CD4-positive, alpha-beta T cell treated with Interleukin-2 at 100 ng/mL for 4 hours (primary cell): ENCODE measurements around the gene DOCK4.

Experiments
- DNase-seq: peaks from one replicate; pipeline ENCODE4 v3.0.0-alpha.2; 2020; ENCODE audit warnings: low spot score

Gene DOCK4

DNA sequence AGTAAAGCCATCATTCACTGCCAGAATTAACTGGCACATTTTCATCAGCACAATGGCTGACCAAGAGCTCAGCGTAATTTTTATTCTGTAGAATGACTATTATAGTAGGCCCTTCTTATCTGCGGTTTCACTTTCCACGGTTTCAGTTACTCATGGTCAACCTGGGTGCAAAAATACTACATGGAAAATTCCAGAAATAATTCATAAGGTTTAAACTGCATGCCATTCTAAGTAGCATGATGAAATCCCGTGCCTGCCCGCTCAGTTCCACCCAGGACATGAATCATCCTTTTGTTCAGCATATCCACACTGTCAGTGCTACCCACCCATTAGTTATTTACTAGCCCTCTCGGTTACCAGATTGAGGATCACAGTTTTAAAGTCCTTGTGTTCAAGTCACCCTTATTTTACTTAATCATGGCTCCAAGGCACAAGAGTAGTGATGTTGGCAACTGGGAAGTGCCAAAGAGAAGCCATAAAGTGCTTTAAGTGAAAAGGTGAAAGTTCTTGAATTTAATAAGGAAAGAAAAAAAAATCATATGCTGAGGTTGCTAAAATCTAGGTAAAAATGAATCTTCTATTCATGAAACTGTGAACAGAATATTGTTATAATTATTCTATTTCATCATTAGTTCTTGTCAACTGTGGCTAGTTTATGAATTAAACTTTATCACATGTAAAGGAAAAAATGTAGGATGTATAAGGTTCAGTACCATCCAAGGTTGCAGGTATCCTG is 204.9 kb downstream of the DOCK4 start:
- no peak for DNase-seq

GRCh38 chr7:111998326-111998725 is 207.9 kb downstream of the DOCK4 start:
- DNase-seq = no peak

GRCh38 chr7:111997546-111997945 is 208.7 kb downstream of the DOCK4 start:
- no peak for DNase-seq

- DNase-seq = no peak
Observed at GRCh38 chr7:111992601-111993000, 213.6 kb downstream of the DOCK4 start.

DNA sequence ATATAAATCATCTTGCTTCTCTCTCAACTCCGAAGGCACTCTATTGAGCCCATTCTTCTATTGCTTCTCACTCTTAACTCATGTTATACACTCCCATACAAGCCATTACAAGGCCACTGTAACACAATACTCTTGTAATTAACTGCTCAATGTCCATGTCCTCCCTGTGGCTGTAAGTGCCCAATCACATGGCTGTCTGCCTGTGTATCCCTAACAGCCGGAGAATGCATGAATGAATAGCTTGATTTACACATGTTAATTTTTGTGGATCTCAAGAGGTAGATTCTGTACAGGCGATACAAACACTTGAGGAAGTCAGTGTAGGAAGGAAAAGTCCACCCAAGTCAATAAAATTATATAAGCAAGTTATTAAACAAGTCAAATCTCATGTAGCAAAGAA is 215.6 kb downstream of the DOCK4 start:
- DNase-seq = no peak

DNA sequence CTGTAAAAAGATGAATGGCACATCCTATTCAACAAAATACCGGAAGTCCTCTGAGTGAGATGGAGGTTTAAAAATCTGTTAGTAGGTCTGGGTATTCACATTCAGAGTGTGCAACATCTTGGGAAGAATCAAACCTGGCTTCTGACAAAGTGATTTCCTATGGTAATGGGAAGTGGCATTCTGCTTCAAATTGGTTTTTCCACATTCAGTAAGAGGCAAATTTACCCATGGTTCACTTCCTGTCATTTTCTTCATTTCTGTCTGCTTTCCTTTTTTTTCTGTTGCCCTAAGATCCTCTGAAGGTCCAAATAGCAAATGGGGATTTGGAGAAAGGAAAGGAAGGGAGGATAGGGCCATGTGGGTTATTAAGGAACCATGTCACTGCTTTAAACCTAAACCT is 218.3 kb downstream of the DOCK4 start:
- DNase-seq = no peak

DNA sequence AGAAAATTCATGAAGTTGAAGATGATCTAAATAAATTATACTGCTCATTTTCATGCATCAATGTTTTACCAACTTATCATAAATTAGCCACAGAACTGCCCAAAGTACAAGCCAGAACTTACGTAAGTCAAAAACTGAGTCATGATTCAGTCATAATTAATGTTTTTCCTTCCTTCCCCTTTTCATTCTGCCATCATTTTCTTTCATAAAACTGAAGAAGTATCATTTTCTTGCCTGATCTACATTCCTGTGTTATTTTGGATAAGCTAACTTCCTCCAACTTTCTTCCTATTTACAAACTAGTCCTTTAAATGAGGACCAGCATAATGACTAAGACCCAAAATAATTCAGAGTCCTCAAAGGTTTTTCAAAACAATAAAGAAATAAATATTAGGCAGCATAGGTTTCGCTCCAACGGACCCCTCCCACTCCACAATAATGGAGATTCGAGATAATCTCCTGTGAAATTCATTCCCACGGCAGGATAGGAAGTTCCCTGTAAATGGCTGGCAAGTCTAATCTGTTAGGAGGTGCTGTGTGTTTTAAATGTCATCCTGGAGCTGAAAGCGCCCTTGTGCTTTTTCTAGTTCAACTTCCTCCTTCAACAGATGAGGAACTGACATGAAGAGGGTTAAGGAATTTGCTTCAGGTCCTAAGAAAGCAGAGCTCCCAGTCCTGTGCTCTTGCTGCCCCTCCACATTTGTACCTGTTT is 218.9 kb downstream of the DOCK4 start:
- DNase-seq = no peak

DNA sequence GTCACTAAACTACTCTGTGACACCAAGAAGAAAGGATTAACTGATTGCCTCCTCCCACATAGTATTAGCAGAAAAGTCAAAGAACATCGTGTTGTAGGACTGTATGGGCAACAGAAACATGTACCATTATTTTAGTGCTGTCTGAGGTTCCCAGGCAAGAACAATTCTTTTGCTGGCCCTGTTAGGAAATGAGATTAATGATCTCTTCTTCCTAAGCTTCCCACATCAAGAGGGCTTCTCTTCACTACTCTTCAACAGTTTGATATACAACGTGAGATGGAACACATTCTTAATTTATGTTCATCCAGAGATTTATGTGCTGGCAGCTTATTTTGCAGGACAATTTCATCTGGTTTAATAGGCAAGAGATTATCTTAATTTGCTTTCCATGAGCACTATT is 219.6 kb downstream of the DOCK4 start:
- DNase-seq = no peak

- DNase-seq = no peak
Observed at GRCh38 chr7:111985798-111986197, 220.4 kb downstream of the DOCK4 start.

GRCh38 chr7:111982804-111983203 is 223.4 kb downstream of the DOCK4 start:
- no peak for DNase-seq

- no peak for DNase-seq
Observed at GRCh38 chr7:111982133-111982532, 224.1 kb downstream of the DOCK4 start.

DNA sequence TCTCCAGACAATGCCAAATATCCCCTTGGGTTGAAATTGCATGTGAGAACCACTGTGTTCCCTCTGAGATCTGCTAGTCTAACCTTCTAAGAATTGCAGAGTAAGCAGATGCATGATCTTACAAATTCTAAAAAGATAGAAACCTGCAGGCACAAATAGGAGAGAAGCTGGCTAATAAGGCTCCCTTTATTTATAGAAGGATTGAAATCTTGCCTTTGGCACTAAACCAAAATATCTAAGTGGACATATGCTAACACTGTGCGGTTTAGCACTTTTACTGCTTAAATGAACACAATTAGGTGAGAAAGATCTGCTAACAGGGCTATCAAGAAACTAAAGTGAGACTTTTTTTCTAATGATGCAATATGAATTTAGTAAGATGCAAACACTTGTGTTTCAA is 225.5 kb downstream of the DOCK4 start:
- no peak for DNase-seq

DNA sequence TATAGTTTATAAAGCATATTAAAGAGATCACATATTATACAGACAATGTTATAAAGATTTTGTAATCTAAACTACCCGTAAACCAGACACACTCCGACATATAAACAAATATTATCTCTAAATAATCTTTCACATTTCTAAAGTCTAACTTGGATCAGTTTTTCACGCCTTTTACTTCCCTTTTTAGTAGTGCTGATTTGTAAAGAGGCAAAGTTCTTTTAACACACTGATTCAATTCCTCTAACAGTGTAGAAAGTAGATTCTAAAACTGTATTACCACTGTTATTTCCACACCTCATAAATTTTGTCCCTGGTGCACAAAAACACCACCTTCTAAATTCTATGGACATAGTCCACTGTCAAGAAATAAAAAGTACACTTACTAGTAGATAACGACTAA is 230.9 kb downstream of the DOCK4 start:
- DNase-seq = no peak

DNA sequence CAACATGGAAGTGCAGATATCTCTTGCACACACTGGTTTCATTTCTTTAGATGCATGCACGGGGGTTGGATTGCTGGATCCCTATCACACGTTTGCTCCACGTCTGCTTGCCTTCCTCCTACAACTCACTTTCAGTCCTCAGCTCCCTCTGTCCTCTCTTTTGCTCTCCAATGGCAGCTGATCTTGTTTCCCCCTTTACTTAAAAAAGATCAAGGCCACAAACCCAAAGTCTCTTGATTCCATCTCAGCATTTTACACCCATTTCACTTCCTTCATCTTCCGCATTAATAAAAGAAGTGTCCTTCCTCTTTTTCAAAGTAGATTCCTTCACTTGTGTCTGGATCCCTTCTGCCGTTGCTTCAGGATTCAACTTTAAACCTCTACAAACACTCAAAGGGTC is 245.2 kb downstream of the DOCK4 start:
- no peak for DNase-seq

GRCh38 chr7:111958896-111959295 is 247.3 kb downstream of the DOCK4 start:
- no peak for DNase-seq

GRCh38 chr7:111958431-111958830 is 247.8 kb downstream of the DOCK4 start:
- DNase-seq = no peak

DNA sequence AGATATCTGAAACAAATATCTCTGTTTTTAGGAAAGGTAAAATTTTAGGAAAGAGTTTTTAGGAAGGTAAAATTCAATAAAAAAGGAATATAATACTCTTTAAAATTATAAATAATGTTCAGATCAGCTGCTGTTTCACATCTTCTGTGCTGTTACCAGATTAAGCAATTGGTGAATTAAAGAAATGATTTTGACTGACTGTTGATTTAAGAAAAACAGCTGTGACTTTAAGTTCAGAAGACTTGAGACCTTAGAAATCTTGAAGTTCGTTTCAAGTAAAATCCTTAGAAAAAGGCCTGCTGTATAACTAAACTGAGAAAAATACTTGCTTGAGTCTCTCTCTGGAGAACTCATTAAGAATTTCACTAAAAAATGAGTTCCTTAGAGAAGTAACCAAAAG is 250.6 kb downstream of the DOCK4 start:
- DNase-seq = no peak

GRCh38 chr7:111954474-111955381 is 251.5 kb downstream of the DOCK4 start:
- DNase-seq = no peak

- DNase-seq = no peak
Observed at GRCh38 chr7:111954056-111954455, 252.1 kb downstream of the DOCK4 start.

DNA sequence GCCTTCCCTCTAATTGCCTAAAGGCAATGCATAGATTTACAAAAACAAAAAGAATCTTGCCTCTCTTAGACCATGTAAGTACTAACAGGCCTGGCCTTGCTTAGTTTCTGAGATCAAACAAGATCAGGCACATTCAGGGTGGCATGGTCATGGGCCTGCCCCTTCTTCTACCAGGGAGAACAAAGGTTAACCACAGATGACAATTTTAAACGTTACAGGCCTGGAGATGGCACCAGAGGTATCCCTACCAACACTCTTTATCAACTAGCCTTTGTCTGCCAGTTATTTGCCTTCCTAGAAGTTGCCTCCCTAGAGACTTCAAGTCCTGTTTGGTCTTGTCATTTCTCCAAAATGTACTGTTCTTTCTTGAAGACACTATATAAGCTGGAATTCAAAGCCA is 252.6 kb downstream of the DOCK4 start:
- DNase-seq = no peak

DNA sequence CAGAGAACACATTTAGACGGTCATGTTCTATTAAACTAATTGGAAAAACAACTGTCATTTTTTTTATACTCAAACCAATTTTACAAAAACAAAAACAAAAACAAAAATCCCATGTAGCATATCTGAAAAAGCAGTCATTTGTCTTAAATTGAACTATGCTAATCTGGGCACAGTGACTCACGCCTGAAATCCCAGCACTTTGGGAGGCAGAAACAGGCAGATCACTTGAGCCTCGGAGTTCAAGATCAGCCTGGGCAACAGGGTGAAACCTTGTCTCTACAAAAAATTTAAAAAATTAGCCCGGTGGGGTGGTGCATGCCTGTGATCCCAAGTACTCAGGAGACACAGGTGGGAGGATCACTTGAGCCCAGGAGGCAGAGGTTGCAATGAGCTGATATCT is 253.4 kb downstream of the DOCK4 start:
- no peak for DNase-seq

DNA sequence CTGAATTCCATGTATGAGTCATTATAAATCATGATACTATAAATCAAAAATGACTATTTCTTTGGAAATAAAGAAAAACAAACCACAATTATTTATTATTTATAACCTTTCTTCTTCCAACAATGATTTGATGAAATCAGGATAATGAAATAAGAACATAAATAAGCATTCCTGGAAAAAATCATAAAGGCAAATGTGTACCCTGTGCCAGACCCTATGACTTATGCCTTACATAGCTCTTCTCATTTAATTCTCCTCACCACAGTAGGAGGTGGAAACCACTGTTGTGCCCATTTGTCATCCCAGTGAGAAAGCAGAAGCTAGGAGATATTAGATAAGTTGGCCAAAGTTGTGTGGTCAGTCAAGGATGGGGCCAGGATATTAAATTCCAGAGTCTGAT is 255.1 kb downstream of the DOCK4 start:
- no peak for DNase-seq
